ENCODE results near the gene CRYGN. TPM values are rescaled to one million over a fixed set of nuclear protein-coding genes. Genes with fewer than 3 reads are reported as not detected.

CRYGN gene
- total RNA-seq, 4 donors from 2014 or later = 0.19 TPM; not detected in 3

DNA sequence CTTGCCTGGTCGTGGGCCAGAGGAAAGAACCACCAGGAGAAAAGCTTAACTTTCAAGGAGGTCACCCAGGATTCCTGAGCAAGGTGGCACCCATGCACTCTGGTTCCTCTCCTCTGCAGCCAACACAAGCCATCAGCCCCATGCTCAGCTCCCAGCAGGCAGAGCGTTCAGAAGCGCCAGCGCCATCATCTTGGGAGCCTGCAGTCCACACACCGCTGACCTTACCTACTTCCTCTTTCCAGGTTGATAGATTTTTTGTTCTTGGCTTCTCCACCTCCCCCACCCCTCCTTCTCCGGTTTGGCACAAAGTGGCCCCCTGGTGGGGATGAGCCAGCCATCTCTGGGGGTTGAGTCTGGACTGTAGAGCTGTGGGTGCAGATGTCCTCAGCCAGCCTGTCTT, 28.4 kb downstream of the CRYGN start:
- DNase-seq = no peak
- peaks cover 13 to 94% (median 22%) of the 10 kb centered on the region in 4 donors for H3K27me3 ChIP-seq

DNA sequence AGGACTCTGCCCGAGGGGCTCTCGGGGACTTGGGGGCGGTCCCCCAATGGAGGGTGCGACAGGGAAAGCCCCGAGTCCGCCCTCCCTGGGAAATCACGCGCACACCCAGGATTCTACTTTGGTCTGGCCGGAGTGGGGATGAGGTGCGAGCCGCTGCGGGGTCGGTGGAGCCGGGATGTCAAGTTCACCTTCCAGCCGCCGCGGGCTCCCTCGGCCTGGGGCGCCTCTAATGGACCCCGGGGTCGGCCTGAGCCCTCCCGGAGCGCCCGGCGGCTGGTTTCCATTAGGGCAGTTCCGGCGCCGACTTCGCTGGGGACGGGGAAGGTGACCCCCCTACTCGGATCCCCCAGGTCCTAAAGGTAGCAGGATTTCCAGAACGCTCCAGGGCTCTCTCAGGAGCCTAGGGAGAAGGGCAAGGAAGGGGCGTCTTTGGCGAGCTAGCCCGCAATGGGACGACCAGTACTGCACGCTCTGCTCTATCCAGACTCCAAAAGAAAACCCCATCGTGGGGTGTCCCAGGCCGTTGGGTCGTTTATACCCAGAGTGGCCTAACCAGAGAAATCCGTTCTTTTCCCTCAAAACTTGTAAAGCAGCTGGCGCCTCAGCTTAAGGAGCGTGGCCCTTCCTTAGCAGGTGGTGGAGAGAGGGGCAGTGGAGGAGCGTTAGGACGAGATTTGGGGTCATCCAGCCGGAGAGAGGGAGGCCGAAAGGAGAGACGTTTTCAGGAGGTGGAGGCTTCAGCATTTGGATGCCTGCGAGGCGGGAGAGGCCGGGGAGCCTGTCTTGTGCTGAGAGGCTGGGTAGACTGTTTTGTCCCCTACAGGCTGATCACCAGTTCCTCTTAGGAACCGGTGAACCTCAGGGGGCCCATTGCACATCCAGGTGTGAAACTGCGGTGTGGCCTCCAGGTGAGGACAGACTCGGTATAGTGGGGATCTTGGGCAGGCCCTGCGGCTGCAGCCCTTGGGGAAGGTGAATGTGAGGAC, 29.2 kb downstream of the CRYGN start:
- H3K4me1 ChIP-seq = peaks cover 13 to 27% (median 13%) of the 10 kb centered on the region in 3 donors
- H3K36me3 ChIP-seq = no peaks in the 10 kb centered on the region
- intact Hi-C loops (cut with DNase I) = no loop called here
- no peak for DNase-seq
- peak overlapping the region; percentile 23 to 73 (median 46) for H3K4me3 ChIP-seq
- H3K9me3 ChIP-seq = no peaks in the 10 kb centered on the region
- 56 to 71% methylated on average over 14 to 20 of the region's 55 CpGs for WGBS, 2 donors
- no peak for TF ChIP-seq POLR2A (IDR thresholded peaks at IDR 0.05)
- TF ChIP-seq, protein P1, sequence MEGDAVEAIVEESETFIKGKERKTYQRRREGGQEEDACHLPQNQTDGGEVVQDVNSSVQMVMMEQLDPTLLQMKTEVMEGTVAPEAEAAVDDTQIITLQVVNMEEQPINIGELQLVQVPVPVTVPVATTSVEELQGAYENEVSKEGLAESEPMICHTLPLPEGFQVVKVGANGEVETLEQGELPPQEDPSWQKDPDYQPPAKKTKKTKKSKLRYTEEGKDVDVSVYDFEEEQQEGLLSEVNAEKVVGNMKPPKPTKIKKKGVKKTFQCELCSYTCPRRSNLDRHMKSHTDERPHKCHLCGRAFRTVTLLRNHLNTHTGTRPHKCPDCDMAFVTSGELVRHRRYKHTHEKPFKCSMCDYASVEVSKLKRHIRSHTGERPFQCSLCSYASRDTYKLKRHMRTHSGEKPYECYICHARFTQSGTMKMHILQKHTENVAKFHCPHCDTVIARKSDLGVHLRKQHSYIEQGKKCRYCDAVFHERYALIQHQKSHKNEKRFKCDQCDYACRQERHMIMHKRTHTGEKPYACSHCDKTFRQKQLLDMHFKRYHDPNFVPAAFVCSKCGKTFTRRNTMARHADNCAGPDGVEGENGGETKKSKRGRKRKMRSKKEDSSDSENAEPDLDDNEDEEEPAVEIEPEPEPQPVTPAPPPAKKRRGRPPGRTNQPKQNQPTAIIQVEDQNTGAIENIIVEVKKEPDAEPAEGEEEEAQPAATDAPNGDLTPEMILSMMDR (IDR thresholded peaks at IDR 0.05) = no peak
- peaks cover 13 to 87% (median 22%) of the 10 kb centered on the region in 4 donors for H3K27me3 ChIP-seq
- H3K27ac ChIP-seq = peak overlapping the region; percentile 46 to 83 (median 65)

More for the DNA sequence above, 28.4 kb downstream of the CRYGN start:
- no peak overlapping the region for H3K4me3 ChIP-seq
- peaks cover 13 to 35% (median 13%) of the 10 kb centered on the region in 3 donors for H3K4me1 ChIP-seq
- 62 to 79% methylated on average over 5 to 6 of the region's 6 CpGs for WGBS, 2 donors
- no peak overlapping the region for H3K27ac ChIP-seq
- no peak for TF ChIP-seq POLR2A (IDR thresholded peaks at IDR 0.05)
- TF ChIP-seq, protein P1 (IDR thresholded peaks at IDR 0.05) = no peak
- no peaks in the 10 kb centered on the region for H3K36me3 ChIP-seq
- intact Hi-C loops (cut with DNase I) = no loop called here
- no peaks in the 10 kb centered on the region for H3K9me3 ChIP-seq

DNA sequence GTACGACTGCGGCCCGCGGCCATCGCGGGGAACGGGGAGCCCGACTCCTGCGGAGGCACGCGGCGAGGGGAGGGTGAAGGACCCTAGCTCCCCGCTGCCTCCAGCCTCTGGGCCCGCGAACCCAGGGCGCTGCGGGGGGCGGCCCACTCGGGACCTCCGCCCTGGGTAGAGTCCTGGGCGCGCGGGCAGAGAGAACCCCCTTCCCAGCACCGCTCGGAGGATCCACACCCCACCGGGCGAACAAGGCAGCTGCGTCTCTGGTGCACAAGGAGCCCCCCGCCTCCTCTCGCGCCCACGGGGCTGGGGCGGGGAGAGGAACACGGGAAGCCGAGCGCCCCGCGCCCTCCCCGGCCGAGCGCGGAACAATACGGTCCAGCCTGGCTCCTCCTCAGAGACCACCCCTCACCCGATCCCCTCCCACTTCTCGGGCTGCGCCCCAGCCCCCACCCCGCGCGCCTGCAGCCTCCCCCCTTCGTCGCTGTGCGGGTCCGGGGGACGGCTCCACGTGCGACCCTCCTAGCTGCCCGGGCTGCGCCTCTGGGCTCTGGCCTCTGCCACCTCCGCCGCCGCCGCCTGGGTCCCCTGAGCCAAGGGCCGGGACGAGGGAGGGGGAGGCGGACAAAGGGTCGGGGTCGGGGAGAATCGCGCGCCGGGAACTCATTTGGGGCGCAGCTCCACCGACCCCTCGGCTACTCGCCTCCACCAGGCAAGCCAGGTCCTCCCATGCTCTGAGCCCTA, 30.1 kb downstream of the CRYGN start, which contains the start of gene WDR86:
Gene WDR86, minus strand, starts transcription at position 372 of the 738 bp plus-strand sequence. CDS start 449 bp downstream, outside the sequence.
- TF ChIP-seq, protein P1 (IDR thresholded peaks at IDR 0.05) = no peak
- TF ChIP-seq POLR2A (IDR thresholded peaks at IDR 0.05) = no peak
- H3K4me3 ChIP-seq = peak within 1 kb of the TSS; percentile 23 to 73 (median 46)
- no peaks in the 10 kb centered on the region for H3K9me3 ChIP-seq
- H3K4me1 ChIP-seq = peaks cover 13 to 29% (median 13%) of the 10 kb centered on the region in 3 donors
- intact Hi-C loops (cut with DNase I) = no loop called here
- DNase-seq = no peak
- H3K27ac ChIP-seq = peak within 1 kb of the TSS; percentile 46 to 83 (median 65)
- no CpG with 5 or more reads among the region's 75 CpGs for WGBS, 2 donors
- H3K27me3 ChIP-seq = peaks cover 13 to 85% (median 22%) of the 10 kb centered on the region in 4 donors
- H3K36me3 ChIP-seq = no peaks in the 10 kb centered on the region

DNA sequence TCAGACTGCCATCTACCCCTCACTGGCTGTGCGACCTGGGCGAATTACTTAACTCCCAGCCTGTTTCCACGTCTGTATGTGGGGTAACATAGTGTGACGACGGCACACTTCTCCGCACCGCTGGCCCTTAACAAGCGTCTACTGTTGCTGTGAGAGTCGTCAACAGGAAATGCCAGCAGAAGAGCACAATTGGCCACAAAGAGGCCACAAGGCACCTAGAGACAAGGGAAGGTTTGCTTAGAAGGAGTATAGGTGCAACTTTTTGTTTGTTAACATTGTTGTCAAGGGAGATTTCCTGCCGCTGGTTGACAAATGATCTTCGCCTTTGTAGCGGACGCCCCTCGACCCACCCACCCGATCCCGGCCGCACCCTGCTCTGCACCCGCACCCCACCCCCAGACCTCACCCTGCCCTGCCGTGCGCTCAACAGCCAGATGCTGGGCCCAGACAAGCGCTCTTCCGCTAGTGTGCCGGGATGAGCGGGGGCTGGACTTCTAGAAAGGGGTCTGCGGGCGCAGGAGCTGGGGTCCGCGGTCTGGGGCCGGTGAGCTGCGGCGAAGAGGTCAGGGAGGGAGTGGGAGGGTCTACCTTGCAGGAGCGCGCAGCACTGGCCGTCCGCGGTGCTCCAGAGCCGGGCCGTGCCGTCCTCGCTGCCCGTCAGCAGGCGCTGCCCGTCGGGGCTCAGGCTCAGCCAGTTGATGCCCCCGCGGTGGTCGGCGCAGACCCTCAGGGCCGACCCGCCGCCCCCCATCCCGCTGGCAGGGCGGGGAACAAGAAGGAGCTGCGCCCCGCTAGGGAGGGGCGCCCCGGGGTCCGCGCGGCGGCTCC, 30.9 kb downstream of the CRYGN start:
- Histone ChIP-seq H3K4me3 (peak overlapping the region; percentile 23 to 73 (median 46)), H3K27me3 (peaks cover 13 to 82% (median 22%) of the 10 kb centered on the region in 4 donors), H3K4me1 (peaks cover 13 to 36% (median 17%) of the 10 kb centered on the region in 3 donors), H3K27ac (peak overlapping the region; percentile 38 to 83 (median 62)), H3K36me3 (no peaks in the 10 kb centered on the region), H3K9me3 (no peaks in the 10 kb centered on the region)
- WGBS, 2 donors = 44 to 54% methylated on average over 11 to 14 of the region's 61 CpGs
- no peak for DNase-seq
- intact Hi-C loops (cut with DNase I) = no loop called here
- TF ChIP-seq POLR2A (IDR thresholded peaks at IDR 0.05) = peak in 1 of 4 donors; percentile 33
- TF ChIP-seq, protein P1 (IDR thresholded peaks at IDR 0.05) = no peak

All from esophagus squamous epithelium (tissue), 5 donors.